HEK293T (cell line): Measurements from ENCODE around the gene CLCNKB.
"Not testable (repeated sequence)": the region's sequence is repeated elsewhere in the genome, so short reads cannot be mapped to it uniquely, and the experiment has no call there.

Experiments used
- CTCF ChIA-PET: fragments of 350-600 bp; formaldehyde crosslinking; extraction: SDS; loops from one replicate; lab custom pipeline; 2021; ENCODE audit warnings: antibody characterized with exemption, inconsistent platforms; lab: Yijun Ruan, JAX
- POLR2A ChIA-PET: fragments of 350-600 bp; formaldehyde crosslinking; extraction: SDS; loops from one replicate; lab custom pipeline; 2020; ENCODE audit warnings: antibody characterized with exemption, inconsistent platforms; lab: Yijun Ruan, JAX
- DNase-seq: peaks from one replicate; pipeline ENCODE4 v3.0.0; 2012; ENCODE audit warnings: mixed read lengths; ENCODE audit errors: extremely low spot score
- ARNT ChIP-seq: fragments of 450-650 bp; IDR thresholded peaks from 2 replicates; pipeline ENCODE4 v1.6.1; 2017; ENCODE audit warnings: mild to moderate bottlenecking
- BHLHE40 ChIP-seq: fragments of 450-650 bp; IDR thresholded peaks from 2 replicates; pipeline ENCODE4 v1.6.1; 2016; ENCODE audit warnings: mild to moderate bottlenecking, moderate library complexity, borderline replicate concordance
- CTBP1 ChIP-seq: fragments of 450-650 bp; IDR thresholded peaks from 2 replicates; pipeline ENCODE4 v1.6.1; 2016; ENCODE audit warnings: borderline replicate concordance
- ELF4 ChIP-seq: fragments of 450-650 bp; IDR thresholded peaks from 2 replicates; pipeline ENCODE4 v1.6.1; 2017; ENCODE audit warnings: antibody characterized with exemption
- FOXA1 ChIP-seq: fragments of 450-650 bp; IDR thresholded peaks from 2 replicates; pipeline ENCODE4 v1.6.1; 2016; ENCODE audit warnings: mild to moderate bottlenecking
- FOXK2 ChIP-seq: fragments of 450-650 bp; IDR thresholded peaks from 2 replicates; pipeline ENCODE4 v1.6.1; 2016; ENCODE audit warnings: mild to moderate bottlenecking
- FOXM1 ChIP-seq: fragments of 450-650 bp; IDR thresholded peaks from 2 replicates; pipeline ENCODE4 v1.6.1; 2017; ENCODE audit warnings: mild to moderate bottlenecking, borderline replicate concordance
- HDGF ChIP-seq: fragments of 450-650 bp; IDR thresholded peaks from 2 replicates; pipeline ENCODE4 v1.6.1; 2017; ENCODE audit warnings: antibody characterized with exemption, borderline replicate concordance
- L3MBTL2 ChIP-seq: fragments of 450-650 bp; conservative IDR thresholded peaks from 2 replicates; pipeline ENCODE4 v1.6.1; 2016; ENCODE audit warnings: mild to moderate bottlenecking
- LEF1 ChIP-seq: fragments of 450-650 bp; IDR thresholded peaks from 2 replicates; pipeline ENCODE4 v1.6.1; 2017; ENCODE audit warnings: mild to moderate bottlenecking, borderline replicate concordance
- NFRKB ChIP-seq: fragments of 450-650 bp; IDR thresholded peaks from 2 replicates; pipeline ENCODE4 v1.6.1; 2016; ENCODE audit warnings: mild to moderate bottlenecking, moderate library complexity
- PKNOX1 ChIP-seq: fragments of 450-650 bp; IDR thresholded peaks from 2 replicates; pipeline ENCODE4 v1.6.1; 2016
- SP1 ChIP-seq: fragments of 450-650 bp; IDR thresholded peaks from 2 replicates; pipeline ENCODE4 v1.6.1; 2017
- SUZ12 ChIP-seq: fragments of 450-650 bp; IDR thresholded peaks from 2 replicates; pipeline ENCODE4 v1.6.1; 2016; ENCODE audit warnings: mild to moderate bottlenecking
- TARDBP ChIP-seq: fragments of 450-650 bp; IDR thresholded peaks from 2 replicates; pipeline ENCODE4 v1.6.1; 2016
- ZNF384 ChIP-seq: fragments of 450-650 bp; IDR thresholded peaks from 2 replicates; pipeline ENCODE4 v1.6.1; 2016

Gene CLCNKB

DNA sequence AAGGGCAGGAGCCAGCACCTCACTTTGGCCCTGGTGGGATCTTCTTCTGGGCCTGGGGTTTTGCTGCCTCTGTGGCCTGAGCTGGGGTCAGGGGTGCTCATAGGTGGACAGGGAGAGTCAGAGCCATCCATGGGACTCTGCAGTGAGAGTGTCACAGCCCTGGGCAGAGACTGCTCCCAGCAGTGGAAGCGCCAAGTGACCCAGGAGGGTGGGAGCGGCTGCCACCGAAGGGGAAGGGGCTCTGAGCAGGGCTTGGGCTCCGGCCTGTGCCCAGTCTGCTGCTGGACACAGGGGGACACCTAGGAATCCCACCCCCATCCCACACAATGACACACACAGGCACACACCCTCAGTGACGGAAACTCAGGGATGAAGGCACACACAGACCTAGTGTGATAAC lies 368 bp downstream of the CLCNKB start:
- CTCF ChIA-PET: interaction anchor here (0.6 to 0.8 kb wide), 2 partner anchors 12 to 36 kb away, joined by 3 read pairs; no protein-coding TSS in a partner anchor
- no peak for DNase-seq
- TF ChIP-seq CTBP1 (no peak), BHLHE40 (no peak), SUZ12 (no peak), PKNOX1 (no peak), L3MBTL2 (no peak), NFRKB (no peak), ELF4 (no peak), ZNF384 (no peak), SP1 (no peak), FOXM1 (no peak), FOXK2 (no peak), FOXA1 (no peak), LEF1 (no peak), TARDBP (no peak), ARNT (no peak), HDGF (no peak)
- POLR2A ChIA-PET: no interaction called here

DNA sequence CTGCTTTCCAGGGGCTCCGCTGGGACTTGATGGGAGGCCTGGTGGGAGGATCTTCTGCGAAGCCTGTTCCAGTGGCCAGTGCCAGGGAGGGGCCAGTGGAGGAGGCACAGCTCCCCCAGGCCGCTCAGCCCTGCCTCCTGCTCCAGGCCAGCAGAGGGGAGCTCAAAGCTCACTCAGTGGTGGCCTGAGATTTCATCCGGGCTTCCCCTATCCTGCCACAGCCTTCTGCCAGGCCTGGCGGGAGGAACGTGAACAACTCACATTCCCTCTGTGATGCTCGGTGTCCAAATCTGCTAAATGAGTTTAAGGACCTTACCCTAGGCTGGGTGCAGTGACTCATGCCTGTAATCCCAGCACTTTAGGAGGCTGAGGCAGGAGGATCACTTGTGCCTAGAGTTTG lies 3.3 kb downstream of the CLCNKB start:
- TF ChIP-seq CTBP1 (no peak), LEF1 (no peak), L3MBTL2 (no peak), SP1 (no peak), ARNT (no peak), TARDBP (no peak), PKNOX1 (no peak), FOXM1 (no peak), ZNF384 (no peak), FOXA1 (no peak)
- ChIA-PET POLR2A (no interaction called here), CTCF (no interaction called here)
- DNase-seq: no peak

DNA sequence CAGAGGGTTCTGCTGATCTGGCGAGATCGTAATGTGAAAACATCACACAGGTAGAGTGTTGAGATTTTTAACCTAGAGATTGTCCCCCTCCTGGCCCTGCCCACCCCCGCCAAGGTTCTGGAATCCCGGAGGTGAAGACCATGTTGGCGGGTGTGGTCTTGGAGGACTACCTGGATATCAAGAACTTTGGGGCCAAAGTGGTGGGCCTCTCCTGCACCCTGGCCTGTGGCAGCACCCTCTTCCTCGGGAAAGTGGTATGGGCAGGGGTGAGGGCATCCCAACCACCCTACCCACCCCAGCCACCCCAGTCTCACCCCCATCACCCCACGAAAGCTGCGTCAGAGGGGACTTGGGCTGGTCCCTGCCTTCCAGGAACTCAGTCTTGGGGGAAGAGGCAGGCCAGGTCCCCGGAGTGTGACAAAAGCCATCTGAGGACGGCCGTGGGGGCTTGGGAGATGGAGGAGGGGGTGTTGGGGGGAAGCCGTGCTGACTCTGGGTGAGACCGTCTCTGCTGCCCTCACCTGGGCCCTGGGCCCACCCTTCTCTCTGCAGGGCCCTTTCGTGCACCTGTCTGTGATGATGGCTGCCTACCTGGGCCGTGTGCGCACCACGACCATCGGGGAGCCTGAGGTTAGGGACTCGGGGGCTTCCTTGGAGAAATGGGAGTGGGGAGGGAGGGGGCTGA lies 4.4 kb downstream of the CLCNKB start:
- DNase-seq: no peak
- POLR2A ChIA-PET: no interaction called here
- TF ChIP-seq NFRKB (no peak), BHLHE40 (no peak), HDGF (no peak), SP1 (no peak), FOXK2 (no peak)
- CTCF ChIA-PET: no interaction called here

DNA sequence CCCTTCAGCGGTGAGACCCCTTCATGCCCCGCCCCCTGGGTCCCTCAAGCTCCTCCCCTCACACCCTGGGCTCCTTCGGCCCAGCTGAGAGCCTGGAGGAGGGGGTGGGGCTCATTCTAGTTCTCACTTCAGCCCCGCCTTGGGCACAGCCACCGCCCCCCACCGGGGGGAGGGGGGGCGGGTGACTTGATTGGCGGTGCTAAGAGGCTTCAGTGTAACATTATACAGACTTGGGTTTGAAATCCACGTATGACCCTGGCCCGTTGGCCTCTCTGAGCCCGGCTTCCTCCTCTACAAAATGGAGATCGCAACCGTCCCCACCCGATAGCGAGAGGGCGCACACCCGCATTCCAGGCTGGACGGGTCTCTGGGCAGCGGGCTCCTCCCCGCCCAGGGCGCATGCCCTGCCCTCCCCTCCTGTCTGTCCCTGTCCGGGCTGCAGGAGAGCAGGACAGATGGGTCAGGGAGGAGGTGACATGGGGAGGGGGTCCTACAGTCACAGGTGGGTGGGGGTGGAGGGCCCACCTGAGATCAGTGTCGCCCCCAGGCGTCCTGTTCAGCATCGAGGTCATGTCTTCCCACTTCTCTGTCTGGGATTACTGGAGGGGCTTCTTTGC lies 5.1 kb downstream of the CLCNKB start:
- peak; percentile 65 for DNase-seq
- POLR2A ChIA-PET: no interaction called here
- TF ChIP-seq TARDBP (no peak), PKNOX1 (peak; percentile 62; the same call in 1 of the 2 replicates), FOXM1 (no peak), NFRKB (no peak), ELF4 (no peak), BHLHE40 (no peak), CTBP1 (no peak), FOXA1 (no peak)
- CTCF ChIA-PET: no interaction called here

- ChIA-PET CTCF (no interaction called here), POLR2A (no interaction called here)
- no peak for TF ChIP-seq SUZ12
- TF ChIP-seq ARNT: no peak
- no peak for TF ChIP-seq ZNF384
- no peak for TF ChIP-seq CTBP1
- TF ChIP-seq FOXM1: no peak
- no peak for TF ChIP-seq FOXK2
- TF ChIP-seq LEF1: no peak
- no peak for DNase-seq
Observed at GRCh38 chr1:16050328-16050727, 6.7 kb downstream of the CLCNKB start.

GRCh38 chr1:16051039-16051438 lies 7.5 kb downstream of the CLCNKB start:
- TF ChIP-seq SUZ12 (no peak), ZNF384 (no peak), LEF1 (no peak), FOXK2 (no peak), PKNOX1 (no peak)
- CTCF ChIA-PET: no interaction called here
- no peak for DNase-seq
- POLR2A ChIA-PET: no interaction called here

- DNase-seq, CTCF ChIA-PET, POLR2A ChIA-PET: not testable (repeated sequence)
Observed at GRCh38 chr1:16051949-16052348, 8.4 kb downstream of the CLCNKB start.
